Left lung (tissue), 10 donors: ENCODE results near the gene GPRIN1. TPM values are rescaled to one million over a fixed set of nuclear protein-coding genes. Genes with fewer than 3 reads are reported as not detected.
"Not testable (repeated sequence)": the region's sequence is repeated elsewhere in the genome, so short reads cannot be mapped to it uniquely, and the experiment has no call there.

Experiments
- ATAC-seq: fragments of 200-7000 bp; cut with Tn5 transposase; one replicate; pipeline ENCODE4 v1.9.1; 2020; ENCODE audit warnings: moderate library complexity
- DNase-seq, 4 donors: peaks; one replicate each; pipeline ENCODE4 v3.0.0-alpha.2; 2013 to 2020
- H3K27ac ChIP-seq, 2 donors: fragments of 200-600 bp; sonication (generic) in 1 of 2; one replicate each; pipeline versions ENCODE4 v1.5.0 to v1.8.0; 2020 to 2021
- H3K27me3 ChIP-seq, 2 donors: fragments of 200-600 bp; sonication (generic) in 1 of 2; one replicate each; pipeline versions ENCODE4 v1.5.0 to v1.8.0; 2020 to 2021
- H3K36me3 ChIP-seq, 2 donors: fragments of 200-600 bp; sonication (generic) in 1 of 2; one replicate each; pipeline versions ENCODE4 v1.5.0 to v1.8.0; 2020 to 2021
- H3K4me1 ChIP-seq, 2 donors: fragments of 200-600 bp; one replicate each; pipeline ENCODE4 v1.8.0; 2021
- H3K4me3 ChIP-seq, 2 donors: fragments of 200-600 bp; sonication (generic) in 1 of 2; one replicate each; pipeline versions ENCODE4 v1.5.0 to v1.8.0; 2020 to 2021; ENCODE audit warnings: mild to moderate bottlenecking in 1 of 2
- H3K9me3 ChIP-seq, 2 donors: fragments of 200-600 bp; sonication (generic) in 1 of 2; one replicate each; pipeline versions ENCODE4 v1.5.0 to v1.8.0; 2020 to 2021
- intact Hi-C, 2 donors: fragments of 100-400 bp; cut with DNase I; formaldehyde crosslinking; loops; one replicate each; pipeline versions ENCODE4 v1.11.2 to v1.14.2; 2022
- polyA plus RNA-seq, 6 donors: library from polyadenylated mRNA; unstranded; fragments of 120-200 nt; gene quantifications; one replicate each; pipeline ENCODE4 v1.2.1, GENCODE V29; 2013; ENCODE audit not compliant: insufficient read length in 6 of 6
- total RNA-seq, 2 donors: library from RNA; stranded (reverse); fragmentation: NEBNext Ultra II Directional; extraction: Animal tissue kit (Norgen Biotek cat#: 25700); gene quantifications; one replicate each; pipeline ENCODE4 v1.2.1, GENCODE V29; 2021
- TF ChIP-seq, protein P1 (sequence below), 2 donors: fragments of 200-600 bp; sonication (generic) in 1 of 2; IDR thresholded peaks; one replicate each; pipeline versions ENCODE4 v1.5.0 to v1.8.0; 2021; ENCODE audit warnings: antibody characterized with exemption in 2 of 2
- donor health status: DM: no; HTN: yes; CAD: no.
- donor health status: DM: no; HTN: no; CAD: no.

GPRIN1 gene
- total and polyA plus RNA-seq, 8 donors, result 0.70 to 2.6 (median 1.1) TPM

DNA sequence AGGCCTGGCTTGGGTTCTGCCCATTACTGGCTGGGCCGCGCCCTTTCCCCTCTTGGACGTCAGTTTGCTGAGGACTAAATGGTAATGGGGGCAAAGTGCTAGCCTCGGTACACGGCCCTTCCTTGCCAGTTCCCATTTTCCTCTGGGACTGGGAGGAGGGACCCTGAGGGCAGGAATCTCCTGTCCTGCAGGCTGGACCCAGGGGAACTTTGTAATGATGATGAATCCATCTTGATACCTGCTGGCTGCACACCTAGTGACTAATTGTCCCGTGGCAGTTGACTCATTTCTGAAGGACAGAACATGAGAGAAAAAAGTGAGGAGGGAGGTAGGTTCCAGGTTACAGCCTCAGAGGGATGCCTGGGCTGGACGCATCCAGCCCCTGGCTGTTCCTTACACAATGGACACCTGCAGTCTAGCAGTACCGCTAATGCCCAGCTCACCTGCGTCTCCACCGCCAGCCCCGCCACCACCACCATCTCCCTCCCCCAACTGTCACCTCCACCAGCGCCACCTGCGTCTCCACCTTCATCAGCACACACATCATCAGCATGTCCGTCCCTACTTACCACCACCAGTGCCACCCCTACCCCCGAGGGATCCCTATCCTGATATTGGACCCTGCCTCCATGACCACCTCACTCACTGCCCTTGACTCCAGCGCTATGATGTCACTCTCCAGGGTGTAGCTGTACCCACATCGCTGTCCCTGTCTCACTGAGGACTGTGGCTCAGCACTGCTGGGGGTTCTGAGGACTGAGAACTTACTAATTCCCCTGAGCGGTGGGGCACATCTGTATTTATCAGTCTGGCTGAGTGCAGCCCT is 56.5 kb downstream of the GPRIN1 start:
- Histone ChIP-seq H3K27me3 (peaks cover 0 to 47% of the 10 kb centered on the region in 2 donors), H3K4me3 (no peak overlapping the region), H3K36me3 (no peaks in the 10 kb centered on the region), H3K27ac (no peak overlapping the region), H3K4me1 (peaks cover 0 to 12% of the 10 kb centered on the region in 2 donors), H3K9me3 (no peaks in the 10 kb centered on the region)
- no peak for DNase-seq
- TF ChIP-seq, protein P1, sequence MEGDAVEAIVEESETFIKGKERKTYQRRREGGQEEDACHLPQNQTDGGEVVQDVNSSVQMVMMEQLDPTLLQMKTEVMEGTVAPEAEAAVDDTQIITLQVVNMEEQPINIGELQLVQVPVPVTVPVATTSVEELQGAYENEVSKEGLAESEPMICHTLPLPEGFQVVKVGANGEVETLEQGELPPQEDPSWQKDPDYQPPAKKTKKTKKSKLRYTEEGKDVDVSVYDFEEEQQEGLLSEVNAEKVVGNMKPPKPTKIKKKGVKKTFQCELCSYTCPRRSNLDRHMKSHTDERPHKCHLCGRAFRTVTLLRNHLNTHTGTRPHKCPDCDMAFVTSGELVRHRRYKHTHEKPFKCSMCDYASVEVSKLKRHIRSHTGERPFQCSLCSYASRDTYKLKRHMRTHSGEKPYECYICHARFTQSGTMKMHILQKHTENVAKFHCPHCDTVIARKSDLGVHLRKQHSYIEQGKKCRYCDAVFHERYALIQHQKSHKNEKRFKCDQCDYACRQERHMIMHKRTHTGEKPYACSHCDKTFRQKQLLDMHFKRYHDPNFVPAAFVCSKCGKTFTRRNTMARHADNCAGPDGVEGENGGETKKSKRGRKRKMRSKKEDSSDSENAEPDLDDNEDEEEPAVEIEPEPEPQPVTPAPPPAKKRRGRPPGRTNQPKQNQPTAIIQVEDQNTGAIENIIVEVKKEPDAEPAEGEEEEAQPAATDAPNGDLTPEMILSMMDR (IDR thresholded peaks at IDR 0.05), result no peak
- intact Hi-C loops, result no loop called here
- no peak for ATAC-seq

- no peak for ATAC-seq
- Histone ChIP-seq H3K27ac (no peak overlapping the region), H3K4me3 (no peak overlapping the region), H3K4me1 (peaks cover 0 to 17% of the 10 kb centered on the region in 2 donors), H3K27me3 (peaks cover 0 to 47% of the 10 kb centered on the region in 2 donors), H3K9me3 (no peaks in the 10 kb centered on the region), H3K36me3 (no peaks in the 10 kb centered on the region)
- intact Hi-C loops, result no loop called here
- DNase-seq, result no peak
- TF ChIP-seq, protein P1 (IDR thresholded peaks at IDR 0.05), result no peak
Measured at GRCh38 chr5:176552332-176552869, 57.6 kb downstream of the GPRIN1 start.

DNA sequence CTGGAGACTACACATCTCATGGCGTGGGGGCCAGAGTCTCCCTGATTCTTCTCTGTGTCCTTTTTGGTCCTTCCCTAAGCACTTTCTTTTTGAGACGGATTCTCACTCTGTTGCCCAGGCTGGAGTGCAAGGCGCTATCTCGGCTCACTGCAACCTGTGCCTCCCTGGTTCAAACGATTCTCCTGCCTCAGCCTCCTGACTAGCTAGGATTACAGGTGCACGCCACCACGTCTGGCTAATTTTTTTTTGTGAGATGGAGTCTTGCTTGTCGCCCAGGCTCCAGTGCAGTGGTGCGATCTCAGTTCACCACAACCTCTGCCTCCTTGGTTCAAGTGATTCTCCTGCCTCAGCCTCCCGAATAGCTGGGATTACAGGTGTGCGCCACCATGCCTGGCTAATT is 59.0 kb downstream of the GPRIN1 start:
- Histone ChIP-seq H3K27me3 (peaks cover 0 to 47% of the 10 kb centered on the region in 2 donors), H3K4me1 (peaks cover 0 to 22% of the 10 kb centered on the region in 2 donors)
- intact Hi-C loops, H3K27ac ChIP-seq, ATAC-seq, H3K9me3 ChIP-seq, H3K36me3 ChIP-seq, H3K4me3 ChIP-seq, DNase-seq: not testable (repeated sequence)

DNA sequence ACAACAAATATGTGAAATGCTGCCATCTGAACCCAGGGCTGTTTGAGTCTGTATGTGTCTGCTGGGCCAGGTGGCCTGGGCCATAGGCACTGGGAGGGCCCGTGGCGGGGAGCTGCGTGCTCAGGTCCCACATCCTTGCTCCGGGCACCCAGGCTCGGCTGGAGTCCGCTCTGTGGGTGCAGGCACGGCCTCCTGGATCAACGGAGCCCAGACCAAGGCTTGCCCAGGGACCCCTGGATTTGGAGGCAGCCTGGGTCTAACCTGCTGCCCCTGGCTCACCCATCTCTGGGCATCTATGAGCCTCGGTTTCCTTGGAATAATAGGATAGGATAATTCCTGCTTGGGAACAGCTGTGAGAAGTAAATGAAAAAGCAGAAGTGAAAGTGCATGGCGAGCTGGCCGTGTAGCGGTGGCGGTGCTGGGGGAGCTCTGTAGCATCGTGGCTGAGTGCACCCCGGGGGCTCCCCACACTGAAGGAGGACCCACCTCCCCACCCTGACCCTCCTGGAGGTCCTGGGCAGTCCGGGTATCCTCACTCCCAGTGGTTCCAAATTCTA is 59.6 kb downstream of the GPRIN1 start:
- no peaks in the 10 kb centered on the region for H3K36me3 ChIP-seq
- H3K27ac ChIP-seq, result no peak overlapping the region
- no peak overlapping the region for H3K4me3 ChIP-seq
- H3K4me1 ChIP-seq, result peaks cover 0 to 20% of the 10 kb centered on the region in 2 donors
- H3K27me3 ChIP-seq, result peaks cover 0 to 47% of the 10 kb centered on the region in 2 donors
- DNase-seq, result peak in 1 of 4 donors; percentile 84
- ATAC-seq, result no peak
- intact Hi-C loops, result no loop called here
- TF ChIP-seq, protein P1 (IDR thresholded peaks at IDR 0.05), result no peak
- no peaks in the 10 kb centered on the region for H3K9me3 ChIP-seq

- Histone ChIP-seq H3K27ac (no peak overlapping the region), H3K4me3 (no peak overlapping the region), H3K27me3 (peaks cover 0 to 46% of the 10 kb centered on the region in 2 donors), H3K4me1 (peaks cover 0 to 20% of the 10 kb centered on the region in 2 donors), H3K36me3 (no peaks in the 10 kb centered on the region), H3K9me3 (no peaks in the 10 kb centered on the region)
- TF ChIP-seq, protein P1 (IDR thresholded peaks at IDR 0.05), result no peak
- no peak for DNase-seq
- intact Hi-C loops, result no loop called here
- no peak for ATAC-seq
Measured at GRCh38 chr5:176549871-176550270, 60.1 kb downstream of the GPRIN1 start.
